Astrocyte of the cerebellum (primary cell): ENCODE measurements around the gene BBOF1.
"Not testable (repeated sequence)": the region's sequence is repeated elsewhere in the genome, so short reads cannot be mapped to it uniquely, and the experiment has no call there.

Source experiments
- DNase-seq: peaks from one replicate; pipeline ENCODE4 v3.0.0-alpha.2; 2011; ENCODE audit warnings: low read depth
- H3K4me3 ChIP-seq: 2 replicates; pipeline ENCODE4 v1.5.1; 2011; ENCODE audit warnings: mild to moderate bottlenecking, low read depth, low read length, moderate library complexity
- in situ Hi-C: cut with HindIII; loops from 2 replicates; pipeline ENCODE4 v1.10.0; 2017; ENCODE audit warnings: low sequenced_read_pairs
- TF ChIP-seq, protein P1 (sequence below): IDR thresholded peaks from 2 replicates; pipeline ENCODE4 v1.5.1; 2012; ENCODE audit warnings: low read length, low read depth, moderate library complexity, mild to moderate bottlenecking; ENCODE audit errors: missing control alignments

The BBOF1 gene

DNA sequence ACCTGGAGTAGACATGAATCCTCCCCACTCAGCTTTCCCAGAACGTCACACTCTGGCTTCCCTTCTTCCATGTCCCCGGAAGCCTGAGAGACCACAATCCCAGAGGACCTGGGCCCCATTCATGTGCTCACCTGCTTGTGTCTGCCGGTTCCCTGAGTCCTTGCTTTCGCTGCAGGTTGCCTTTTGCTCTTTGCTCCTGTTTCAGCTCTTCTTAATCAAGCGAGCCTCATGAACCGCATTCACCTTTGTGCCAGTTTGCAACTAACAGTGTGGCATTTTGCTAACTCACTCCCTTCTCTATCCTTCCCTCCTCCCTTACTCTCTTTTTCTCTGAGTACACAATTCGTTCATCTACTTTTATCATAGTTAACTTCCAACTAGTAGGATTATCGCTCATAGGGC is 23.2 kb upstream of the BBOF1 start:
- H3K4me3 ChIP-seq: no peak overlapping the region
- DNase-seq: no peak

DNA sequence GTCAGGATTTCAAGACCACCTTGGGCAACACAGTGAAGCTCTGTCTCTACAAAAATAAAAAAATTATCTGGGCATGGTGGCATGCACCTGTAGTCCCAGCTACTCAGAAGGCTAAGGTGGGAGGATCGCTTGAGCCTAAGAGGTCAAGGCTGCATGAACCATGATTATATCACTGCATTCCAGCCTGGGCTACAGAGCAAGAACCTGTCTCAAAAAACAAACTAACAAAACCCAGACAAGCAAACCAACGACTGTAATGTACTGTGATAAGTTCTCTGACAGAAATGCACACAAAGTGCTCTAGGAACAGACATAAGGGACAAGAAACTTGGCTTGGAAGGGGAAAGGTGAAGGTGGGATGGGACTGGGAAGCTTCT is 22.4 kb upstream of the BBOF1 start:
- H3K4me3 ChIP-seq: no peak overlapping the region
- in situ Hi-C loops: no loop called here
- DNase-seq: no peak
- TF ChIP-seq, protein P1, sequence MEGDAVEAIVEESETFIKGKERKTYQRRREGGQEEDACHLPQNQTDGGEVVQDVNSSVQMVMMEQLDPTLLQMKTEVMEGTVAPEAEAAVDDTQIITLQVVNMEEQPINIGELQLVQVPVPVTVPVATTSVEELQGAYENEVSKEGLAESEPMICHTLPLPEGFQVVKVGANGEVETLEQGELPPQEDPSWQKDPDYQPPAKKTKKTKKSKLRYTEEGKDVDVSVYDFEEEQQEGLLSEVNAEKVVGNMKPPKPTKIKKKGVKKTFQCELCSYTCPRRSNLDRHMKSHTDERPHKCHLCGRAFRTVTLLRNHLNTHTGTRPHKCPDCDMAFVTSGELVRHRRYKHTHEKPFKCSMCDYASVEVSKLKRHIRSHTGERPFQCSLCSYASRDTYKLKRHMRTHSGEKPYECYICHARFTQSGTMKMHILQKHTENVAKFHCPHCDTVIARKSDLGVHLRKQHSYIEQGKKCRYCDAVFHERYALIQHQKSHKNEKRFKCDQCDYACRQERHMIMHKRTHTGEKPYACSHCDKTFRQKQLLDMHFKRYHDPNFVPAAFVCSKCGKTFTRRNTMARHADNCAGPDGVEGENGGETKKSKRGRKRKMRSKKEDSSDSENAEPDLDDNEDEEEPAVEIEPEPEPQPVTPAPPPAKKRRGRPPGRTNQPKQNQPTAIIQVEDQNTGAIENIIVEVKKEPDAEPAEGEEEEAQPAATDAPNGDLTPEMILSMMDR: no peak

More for the DNA sequence above, 23.2 kb upstream of the BBOF1 start:
- in situ Hi-C loops: no loop called here
- TF ChIP-seq, protein P1: no peak

DNA sequence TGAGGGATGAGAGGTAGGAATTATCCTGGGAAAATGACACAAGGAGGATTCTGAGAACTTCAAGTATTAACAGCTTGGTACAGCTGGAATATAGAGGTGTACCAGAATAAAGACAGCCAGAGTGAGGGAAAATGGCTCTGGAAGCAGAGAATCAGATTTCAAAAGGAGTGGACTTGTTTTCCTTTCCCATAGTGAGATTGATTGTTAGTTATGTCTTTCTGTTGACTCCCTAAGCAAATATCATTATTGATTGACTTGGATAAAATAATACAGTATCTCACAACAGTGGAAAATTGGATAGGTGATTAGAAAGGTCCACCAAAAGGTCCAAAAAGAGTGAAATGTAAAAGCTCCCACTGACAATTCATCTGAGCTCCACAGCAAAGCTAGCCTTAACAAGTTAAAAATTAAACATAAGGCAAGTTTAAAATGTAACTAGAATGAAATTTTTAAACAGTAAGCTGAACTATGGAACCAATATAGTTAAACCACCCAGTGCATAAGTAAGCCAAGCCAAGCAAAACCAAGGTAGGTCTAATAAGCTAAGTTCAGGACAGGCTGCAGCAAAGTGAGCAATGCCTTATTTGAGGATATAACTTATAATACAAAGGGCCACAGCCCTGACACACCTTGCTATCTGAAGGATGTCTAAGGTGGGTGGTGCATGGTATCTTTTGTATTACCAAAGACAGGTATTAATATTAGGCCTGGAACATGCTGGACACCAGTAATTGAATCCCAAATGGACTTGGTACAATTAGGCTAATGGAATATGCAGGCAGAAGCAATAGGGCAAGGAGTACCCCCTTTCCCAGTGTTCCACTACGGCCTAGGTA is 21.8 kb upstream of the BBOF1 start:
- no peak overlapping the region for H3K4me3 ChIP-seq
- in situ Hi-C loops: no loop called here
- TF ChIP-seq, protein P1: no peak
- no peak for DNase-seq

DNA sequence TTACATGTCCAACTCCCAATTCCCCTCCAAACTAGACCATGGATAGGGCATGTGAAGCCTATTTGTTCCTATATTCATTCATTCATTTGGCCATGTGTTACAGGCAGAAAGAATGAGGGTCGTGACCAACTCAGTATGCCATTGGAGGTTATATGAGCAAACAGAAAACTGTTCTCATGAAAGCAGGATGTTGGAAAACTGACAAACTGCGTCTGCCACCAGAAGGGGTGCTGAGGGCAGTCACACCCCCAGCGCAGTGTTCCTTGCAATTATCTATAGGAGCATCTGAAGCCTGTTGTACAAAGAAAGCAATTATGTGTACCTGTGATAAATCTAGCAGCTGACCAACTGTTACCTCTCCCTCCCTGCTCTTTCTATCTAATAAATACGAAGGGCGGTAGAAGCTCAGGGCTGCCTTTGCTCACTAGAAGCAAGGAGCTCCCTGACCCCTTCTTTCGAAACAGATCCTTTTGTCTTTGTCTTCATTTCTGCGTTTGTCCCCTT is 21.2 kb upstream of the BBOF1 start:
- TF ChIP-seq, protein P1: no peak
- in situ Hi-C loops: no loop called here
- H3K4me3 ChIP-seq: no peak overlapping the region
- DNase-seq: no peak

DNA sequence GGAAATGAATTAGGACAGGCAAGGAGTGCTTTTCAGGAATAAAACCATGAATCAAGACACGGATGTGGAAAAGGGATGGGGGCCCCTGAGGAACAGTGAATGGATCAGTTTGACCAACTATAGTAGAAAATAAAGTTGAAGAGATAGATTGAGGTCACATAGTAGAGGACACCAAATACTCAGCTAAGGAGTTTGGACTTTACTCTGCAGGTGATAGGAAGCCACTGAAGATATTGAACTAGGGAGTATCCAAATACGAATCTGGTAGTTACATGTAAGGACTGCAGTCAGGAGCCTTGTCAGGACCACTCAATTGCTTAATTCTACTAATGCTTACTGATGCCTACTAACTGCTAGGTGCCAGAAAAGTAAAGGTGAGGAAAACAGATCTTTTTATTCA is 20.4 kb upstream of the BBOF1 start:
- TF ChIP-seq, protein P1: no peak
- in situ Hi-C loops: no loop called here
- no peak for DNase-seq
- H3K4me3 ChIP-seq: no peak overlapping the region

DNA sequence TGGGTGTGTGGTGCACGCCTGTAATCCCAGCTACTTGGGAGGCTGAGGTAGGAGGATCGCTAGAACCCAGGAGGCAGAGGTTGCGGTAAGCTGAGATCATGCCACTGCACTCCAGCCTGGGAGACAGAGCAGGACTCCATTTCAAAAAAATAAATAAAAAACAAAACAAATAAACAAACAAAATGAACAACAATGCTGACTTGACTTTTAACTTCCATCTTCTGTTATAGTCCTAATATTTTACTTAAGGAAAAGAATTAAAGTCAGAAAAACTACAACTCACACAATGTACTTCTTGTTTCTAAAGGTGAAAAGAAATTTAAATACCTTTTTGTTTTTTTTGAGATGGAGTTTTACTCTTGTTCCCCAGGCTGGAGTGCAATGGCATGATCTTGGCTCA is 13.5 kb upstream of the BBOF1 start:
- H3K4me3 ChIP-seq, in situ Hi-C loops, DNase-seq: not testable (repeated sequence)

DNA sequence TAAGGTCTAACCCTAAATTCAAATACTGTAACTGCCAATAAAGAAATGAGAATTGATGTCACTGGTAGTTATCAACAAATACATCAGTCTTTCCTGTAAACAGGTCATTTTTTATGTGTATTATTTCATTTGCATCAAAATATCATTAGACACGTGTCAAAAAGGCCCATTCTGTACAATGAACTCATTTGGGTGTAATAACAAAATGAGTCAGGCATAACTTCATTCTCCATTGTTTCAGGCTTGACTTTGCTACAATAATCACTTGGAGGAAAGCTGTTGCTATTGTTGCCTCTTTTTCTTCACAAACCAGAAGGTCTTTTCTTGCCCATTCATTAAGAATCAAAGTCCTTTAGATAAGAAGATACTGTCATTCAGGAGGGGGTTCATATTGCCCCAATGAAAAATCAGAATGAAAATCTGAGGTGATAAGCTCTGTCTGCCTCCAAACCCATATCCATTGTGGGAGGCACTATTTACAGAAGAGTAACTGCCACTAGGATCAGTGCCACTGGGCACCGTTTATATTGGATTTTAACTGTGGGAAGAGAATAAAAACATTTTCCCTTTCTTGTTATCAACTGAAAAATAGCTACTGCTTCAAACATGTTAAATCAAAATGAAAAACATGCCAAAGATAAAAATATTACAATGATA is 10.2 kb upstream of the BBOF1 start:
- no peak overlapping the region for H3K4me3 ChIP-seq
- TF ChIP-seq, protein P1: no peak
- no peak for DNase-seq
- in situ Hi-C loops: no loop called here
